ENCODE results near the gene HNRNPA0.
"Not testable (repeated sequence)": the region's sequence is repeated elsewhere in the genome, so short reads cannot be mapped to it uniquely, and the experiment has no call there.

The HNRNPA0 gene

GRCh38 chr5:137754188-137754960 lies at the start of gene HNRNPA0:
Gene HNRNPA0 (minus strand): TSS chr5:137754363. CDS start chr5:137754066, 297 bp downstream.
- DNase-seq = peak; percentile 99

DNA sequence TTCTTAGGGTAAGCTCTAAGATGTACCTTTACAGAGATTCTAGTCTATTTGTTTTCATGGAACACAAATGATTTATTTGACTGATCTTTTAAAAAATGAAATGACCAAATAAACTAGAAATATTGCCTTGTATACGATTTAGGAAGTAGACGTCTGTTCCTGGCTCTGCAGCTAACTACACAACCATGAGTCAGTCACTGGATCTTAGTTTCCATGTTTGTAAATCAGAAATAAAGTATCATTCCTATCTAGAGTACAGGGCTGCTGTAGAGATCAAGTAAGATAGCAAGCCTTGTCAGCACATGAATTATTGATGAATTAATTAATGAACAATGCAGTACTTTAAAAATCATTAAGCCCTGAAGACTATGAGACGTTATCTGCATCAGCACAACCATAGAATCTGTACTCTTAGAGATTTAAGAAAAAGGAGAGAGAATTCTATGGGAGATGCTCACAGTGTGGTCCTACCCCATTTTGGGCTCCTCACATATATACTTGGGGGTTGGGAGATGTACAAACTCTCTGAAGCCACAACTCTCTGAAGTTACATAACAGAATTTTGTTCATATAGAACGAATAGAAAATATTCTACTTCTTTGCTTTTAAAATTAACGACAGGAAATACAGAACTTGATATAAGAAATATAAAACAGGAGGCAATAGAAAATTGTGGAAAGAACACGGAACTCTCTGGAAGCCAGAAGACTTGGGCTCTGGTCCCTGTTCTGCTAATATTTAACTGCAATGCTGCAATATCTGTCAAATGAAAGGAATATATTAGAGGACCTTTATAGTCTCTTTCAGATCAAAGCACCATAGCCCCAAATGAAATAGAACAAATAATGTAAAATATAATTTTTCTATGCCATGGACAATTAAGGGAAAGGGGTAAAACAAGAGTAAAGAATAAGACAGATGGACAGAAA lies 48.4 kb upstream of the HNRNPA0 start:
- DNase-seq = no peak

DNA sequence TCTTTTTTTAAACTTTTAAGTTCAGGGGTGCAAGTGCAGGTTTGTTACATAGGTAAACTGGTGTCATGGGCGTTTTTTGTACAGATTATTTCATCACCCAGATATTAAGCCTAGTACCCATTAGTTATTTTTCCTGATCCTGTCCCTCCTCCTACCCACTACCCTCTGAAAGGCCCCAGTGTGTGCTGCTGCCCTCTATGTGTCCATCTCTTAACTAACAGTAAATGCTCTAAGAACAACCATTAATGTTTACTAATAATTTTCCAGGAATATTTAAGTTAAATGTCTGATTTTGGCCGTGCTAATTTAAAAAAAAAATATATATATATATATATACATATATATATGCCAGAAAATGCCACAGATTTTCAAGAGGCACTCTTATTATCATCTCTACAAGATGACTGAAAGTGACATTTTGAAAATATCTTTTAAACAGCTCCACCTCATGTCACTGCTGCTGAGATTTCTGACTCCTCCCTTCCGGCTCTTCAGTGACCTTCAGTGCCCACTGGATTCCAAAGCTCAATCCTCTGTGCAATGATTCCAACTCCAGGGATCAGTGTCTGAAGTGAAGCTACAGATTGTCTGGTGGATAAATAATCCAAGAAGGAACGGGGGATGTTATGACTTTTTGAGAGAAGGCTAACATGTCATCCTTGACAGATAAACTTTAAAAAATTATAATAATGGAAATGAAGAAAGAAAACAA lies 46.7 kb upstream of the HNRNPA0 start:
- DNase-seq = no peak

DNA sequence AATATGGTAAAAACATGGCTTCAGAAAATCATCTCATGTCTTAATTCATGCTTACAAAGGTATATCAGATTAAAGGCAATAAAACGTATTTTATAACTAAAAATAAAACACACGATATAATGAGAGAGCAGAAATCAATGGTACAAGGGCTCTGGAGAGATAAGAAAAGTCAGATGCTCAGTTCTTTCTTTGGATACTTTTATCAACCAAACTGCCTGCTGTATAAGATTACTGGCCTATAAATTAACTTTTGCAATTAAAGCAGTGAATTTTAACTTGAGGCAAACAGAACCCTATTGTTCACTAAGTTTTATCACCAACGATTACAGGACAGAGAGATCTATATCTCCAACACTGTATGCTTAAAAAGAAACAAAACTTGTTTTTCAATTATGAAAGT lies 42.1 kb upstream of the HNRNPA0 start:
- DNase-seq = no peak

DNA sequence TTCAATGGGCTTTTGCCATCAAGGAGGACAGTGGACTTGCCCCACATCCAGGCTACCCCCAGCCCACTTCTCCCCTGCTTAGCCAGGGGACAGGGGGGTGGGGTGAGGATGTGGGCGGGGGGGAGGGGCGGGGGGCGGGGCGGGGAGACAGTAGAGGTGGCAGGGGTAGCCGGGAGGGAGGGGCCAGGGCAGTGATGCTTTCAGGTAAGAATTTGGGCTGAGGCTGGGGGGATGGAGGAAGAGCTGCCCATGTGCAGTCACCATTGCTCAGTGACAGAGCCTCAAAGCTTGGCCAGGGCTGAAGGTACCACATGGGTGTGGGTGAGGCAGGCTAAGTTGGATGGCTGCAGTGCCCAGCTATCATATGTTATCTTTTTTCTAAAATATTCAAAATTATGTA lies 40.7 kb upstream of the HNRNPA0 start:
- DNase-seq = no peak

DNA sequence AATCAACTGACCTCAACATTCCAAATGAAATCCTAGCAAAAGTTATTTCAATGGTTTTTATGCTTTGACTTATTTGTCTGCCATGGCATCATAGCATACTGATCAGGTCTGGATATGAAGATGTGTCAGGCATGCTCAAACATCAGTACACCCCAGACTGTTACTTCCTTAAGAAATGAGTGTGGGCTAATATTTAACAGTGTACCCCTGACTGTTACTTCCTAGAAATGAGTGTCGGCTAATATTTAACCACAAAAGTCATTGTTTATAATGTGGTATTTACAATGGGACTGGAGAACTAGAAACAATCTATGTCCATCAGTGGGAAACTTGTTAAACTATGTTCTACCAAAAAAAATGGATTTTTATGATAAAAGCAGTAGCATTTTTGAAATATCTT lies 38.1 kb upstream of the HNRNPA0 start:
- no peak for DNase-seq

DNA sequence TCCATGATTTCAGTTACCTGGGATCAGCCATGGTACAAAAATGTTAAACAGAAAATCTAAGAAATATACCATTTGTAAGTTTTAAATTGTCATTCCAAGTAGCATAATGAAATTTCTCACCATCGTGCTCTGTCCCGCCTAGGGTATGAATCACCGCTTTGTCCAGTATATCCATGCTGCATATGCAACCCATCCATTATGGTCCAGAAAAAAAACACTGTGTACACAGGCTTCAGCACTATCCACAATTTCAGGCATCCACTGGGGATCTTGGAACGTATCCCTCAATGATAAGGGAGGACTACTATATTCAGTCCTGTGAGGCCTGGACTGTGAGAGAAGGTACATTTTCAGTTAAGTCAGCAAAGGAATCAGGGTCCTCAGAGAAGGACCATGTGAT lies 37.6 kb upstream of the HNRNPA0 start:
- no peak for DNase-seq

- no peak for DNase-seq
These were observed 37.2 kb upstream of the HNRNPA0 start for GRCh38 chr5:137791387-137791786.

- DNase-seq = not testable (repeated sequence)
These were observed 34.4 kb upstream of the HNRNPA0 start for GRCh38 chr5:137788560-137788959.

GRCh38 chr5:137782984-137783536 lies 28.9 kb upstream of the HNRNPA0 start:
- no peak for DNase-seq

DNA sequence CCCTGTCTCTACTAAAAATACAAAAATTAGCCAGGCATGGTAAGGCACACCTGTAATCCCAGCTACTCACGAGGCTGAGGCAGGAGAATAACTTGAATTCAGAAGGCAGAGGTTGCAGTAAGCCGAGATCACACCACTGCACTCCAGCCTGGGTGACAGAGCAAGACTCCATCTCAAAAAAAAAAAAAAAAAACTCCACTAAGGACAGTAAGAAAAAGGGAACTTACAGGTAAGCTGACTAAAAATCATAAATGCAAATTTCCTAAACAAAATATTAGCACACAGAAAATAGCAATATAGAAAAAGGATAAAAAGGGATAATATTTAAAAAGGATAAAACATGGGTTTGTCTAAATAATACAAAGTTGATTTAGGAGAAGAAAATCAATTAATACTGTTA lies 27.9 kb upstream of the HNRNPA0 start:
- no peak for DNase-seq

GRCh38 chr5:137778772-137779564 lies 24.8 kb upstream of the HNRNPA0 start:
- peak; percentile 27 for DNase-seq

DNA sequence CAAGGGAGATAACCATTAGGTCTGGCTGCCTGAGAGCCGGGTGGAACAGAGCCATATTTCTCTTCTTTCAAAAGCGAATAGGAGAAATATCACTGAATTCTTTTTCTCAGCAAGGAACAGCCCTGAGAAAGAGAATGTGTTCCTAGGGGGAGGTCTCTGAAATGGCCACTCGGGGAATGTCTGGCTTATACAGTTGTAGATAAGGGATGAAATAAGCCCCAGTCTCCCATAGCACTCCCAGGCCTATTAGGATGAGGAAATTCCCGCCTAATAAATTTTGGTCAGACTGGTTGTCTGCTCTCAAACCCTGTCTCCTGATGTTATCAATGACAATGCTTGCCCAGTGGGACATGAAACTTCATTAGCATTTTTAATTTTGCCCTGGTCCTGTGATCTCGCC lies 13.8 kb upstream of the HNRNPA0 start:
- not testable (repeated sequence) for DNase-seq

- peak; percentile 51 for DNase-seq
These were observed 7.4 kb upstream of the HNRNPA0 start for GRCh38 chr5:137761566-137761965.

DNA sequence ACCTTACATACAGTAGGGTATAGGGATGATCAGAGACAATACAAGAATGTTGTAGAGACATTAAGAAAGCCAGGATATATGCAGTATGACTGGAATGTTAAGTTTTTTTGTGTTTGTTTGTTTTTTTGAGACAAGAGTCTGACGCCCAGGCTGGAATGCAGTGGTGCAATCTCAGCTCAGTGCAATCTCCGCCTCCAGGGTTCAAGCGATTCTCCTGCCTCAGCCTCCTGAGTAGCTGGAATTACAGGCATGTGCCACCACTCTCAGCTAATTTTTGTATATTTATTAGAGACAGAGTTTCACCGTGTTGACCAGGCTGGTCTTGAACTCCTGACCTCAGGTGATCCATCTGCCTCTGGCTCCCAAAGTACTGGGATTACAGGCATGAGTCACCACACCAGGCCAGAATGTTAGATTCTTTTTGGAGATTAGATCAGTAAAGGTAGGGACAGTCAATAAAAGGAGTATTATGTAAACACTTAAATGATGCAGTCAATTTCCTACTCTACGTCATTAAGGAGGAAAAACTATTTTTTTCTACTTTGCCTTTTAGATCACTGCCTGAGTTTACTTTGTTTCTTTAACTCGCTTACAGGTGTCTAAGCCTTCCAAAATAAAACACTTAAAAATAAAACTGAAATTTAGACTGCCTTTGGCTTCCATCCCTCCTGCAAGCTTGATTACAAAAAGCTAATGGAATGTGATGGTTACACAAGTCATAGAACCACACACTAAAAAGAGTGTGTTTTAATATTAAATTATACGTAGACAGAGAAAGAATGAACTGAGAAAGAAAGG lies 6.8 kb upstream of the HNRNPA0 start:
- no peak for DNase-seq

DNA sequence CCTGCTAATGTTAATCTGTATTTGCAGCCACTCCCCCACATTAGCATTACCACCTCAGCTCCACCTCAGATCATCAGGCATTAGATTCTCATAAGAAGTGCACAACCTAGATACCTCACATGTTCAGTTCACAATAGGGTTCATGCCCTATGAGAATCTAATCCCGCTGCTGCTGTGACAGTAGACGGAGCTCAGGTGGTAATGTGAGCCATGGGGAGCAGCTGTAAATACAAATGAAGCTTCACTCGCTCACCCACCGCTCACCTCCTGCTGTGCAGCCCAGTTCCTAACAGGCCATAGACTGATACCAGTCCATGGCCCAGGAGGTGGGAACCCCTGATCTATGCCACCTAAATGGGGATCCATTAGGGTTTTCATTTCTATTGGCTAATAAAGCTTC lies 6.1 kb upstream of the HNRNPA0 start:
- no peak for DNase-seq

DNA sequence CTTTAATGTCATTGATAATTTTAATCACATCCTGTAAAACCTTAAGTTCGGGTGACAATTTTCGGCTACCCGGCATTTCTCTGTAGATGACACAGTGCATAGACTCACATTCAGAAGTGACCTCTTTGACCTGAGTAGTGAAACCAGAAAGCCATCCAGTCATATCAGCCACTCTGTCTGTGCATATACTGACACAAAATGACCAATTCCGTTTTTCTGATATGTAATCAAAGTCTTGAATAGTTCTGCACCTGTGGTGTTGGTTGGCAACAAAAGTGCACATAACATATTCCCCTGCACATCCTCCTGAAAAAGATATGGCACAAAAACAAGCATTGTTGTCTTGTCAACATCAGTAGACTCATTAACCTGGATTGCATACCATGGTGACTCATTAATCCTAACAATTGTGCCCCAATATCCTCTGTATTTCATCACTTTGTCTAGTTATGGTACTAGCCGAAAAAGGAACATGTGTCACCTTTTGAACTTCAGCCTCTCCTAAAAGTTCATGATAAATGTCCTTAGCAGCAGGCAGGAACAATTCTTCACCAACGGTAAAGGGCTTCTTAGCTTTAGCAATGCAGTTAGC lies 4.6 kb upstream of the HNRNPA0 start:
- no peak for DNase-seq

- DNase-seq = no peak
These were observed 4.0 kb upstream of the HNRNPA0 start for GRCh38 chr5:137758121-137758520.

- no peak for DNase-seq
These were observed 3.5 kb upstream of the HNRNPA0 start for GRCh38 chr5:137757634-137758033.

- DNase-seq = peak; percentile 15
These were observed 999 bp upstream of the HNRNPA0 start for GRCh38 chr5:137754961-137755762.

All from inflammatory macrophage treated with lipopolysaccharide for 4 hours (primary cell).